NCI-H1105 (cell line): ENCODE data around the gene HSPH1.
"Not testable (repeated sequence)": the region's sequence is repeated elsewhere in the genome, so short reads cannot be mapped to it uniquely, and the experiment has no call there.

Source experiments
- DNase-seq: peaks from one replicate; lab custom pipeline; 2025; lab: John Stamatoyannopoulos, UW

Gene HSPH1

GRCh38 chr13:31131470-31131961 is 30.2 kb downstream of the HSPH1 start:
- no peak for DNase-seq

DNA sequence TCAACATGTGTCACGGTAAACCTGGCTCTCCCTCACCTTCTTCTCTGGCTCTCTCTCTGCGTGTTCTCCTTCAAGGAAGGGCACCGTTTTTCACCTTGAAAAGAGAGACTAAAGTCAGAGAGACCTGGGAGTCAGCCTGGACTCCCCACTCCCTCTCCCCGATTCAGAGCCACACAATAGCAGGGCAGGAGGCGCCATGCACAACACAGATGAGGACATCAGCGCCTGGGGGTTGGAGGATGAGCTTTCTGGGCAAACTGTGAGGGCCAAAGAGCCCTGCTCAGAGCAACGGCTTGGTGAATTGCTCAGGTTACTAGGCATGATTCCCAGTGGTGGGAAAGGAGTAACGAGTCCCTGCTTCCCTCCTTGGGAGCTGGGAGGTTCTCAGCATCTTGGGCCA is 32.3 kb downstream of the HSPH1 start:
- DNase-seq: no peak

GRCh38 chr13:31124204-31124603 is 37.5 kb downstream of the HSPH1 start:
- no peak for DNase-seq

DNA sequence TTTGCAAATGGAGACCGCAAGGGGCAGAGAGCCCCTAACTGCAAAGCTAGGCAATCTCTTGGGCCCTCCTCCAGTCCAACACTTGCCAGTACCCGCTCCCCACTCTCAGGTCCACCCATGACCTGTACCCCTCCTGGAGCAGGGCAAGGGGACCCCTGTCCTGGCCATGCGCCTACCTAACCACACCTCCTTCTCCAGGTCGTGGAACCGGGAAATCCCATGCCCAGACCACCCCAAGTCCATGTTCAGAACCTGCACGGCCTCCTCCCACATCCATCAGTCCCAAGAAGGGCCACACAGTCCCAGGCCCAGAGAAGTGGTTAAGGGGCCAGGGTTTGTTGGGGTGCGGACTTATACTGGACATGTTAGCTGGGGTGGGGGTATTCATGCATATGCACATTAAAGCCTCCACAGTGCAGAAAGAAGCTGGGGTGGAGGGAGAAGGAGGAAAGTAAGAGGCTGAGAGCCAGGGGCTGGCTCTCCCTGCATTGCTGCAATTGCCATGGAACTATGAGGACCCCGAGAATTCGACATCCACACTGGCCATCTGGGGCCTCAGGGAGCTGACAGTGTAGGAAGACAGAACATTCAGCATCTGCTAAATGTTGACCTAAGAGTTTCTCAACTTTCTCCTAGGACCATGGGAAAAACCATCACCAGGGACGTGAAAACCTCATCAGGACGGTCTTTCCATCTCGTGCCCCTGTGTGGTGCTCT is 39.0 kb downstream of the HSPH1 start:
- DNase-seq: no peak

- DNase-seq: no peak
These were observed 39.6 kb downstream of the HSPH1 start for GRCh38 chr13:31122143-31122542.

DNA sequence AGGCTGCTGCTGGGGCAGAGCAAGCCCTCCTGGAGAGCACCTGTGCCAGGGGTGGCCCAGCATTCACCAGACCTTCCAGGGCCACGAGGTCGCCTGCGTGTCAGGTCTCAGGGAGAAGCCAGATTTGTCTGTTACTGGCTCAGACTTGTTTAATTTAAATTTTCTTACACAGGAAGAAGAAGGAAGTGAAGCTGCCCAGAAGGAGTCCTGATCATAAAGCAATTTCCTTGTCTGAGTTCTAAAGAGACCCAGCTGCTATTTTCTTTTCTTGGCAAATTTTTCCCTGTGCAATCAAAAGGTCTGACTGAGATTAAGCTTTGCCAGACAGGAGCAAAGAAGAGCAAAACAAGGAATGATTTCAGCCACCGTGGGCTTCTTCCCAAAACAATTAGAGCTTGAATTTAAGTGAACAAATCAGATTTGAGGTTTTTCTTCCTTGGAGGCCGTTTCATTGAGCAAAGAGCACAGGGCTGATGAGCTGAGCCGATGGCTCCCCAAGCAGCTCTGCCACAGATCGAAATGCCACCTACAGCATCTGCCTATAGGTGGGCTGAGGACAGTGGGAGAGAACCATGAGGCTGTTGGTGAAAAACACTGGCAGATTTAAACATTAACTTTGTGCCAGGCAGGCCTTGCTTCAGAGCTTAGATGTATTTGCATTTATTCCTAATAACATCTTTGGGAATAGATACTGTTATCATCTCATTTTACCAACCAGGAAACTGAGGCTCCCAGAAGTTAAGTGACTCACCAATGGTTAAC is 40.1 kb downstream of the HSPH1 start:
- no peak for DNase-seq

DNA sequence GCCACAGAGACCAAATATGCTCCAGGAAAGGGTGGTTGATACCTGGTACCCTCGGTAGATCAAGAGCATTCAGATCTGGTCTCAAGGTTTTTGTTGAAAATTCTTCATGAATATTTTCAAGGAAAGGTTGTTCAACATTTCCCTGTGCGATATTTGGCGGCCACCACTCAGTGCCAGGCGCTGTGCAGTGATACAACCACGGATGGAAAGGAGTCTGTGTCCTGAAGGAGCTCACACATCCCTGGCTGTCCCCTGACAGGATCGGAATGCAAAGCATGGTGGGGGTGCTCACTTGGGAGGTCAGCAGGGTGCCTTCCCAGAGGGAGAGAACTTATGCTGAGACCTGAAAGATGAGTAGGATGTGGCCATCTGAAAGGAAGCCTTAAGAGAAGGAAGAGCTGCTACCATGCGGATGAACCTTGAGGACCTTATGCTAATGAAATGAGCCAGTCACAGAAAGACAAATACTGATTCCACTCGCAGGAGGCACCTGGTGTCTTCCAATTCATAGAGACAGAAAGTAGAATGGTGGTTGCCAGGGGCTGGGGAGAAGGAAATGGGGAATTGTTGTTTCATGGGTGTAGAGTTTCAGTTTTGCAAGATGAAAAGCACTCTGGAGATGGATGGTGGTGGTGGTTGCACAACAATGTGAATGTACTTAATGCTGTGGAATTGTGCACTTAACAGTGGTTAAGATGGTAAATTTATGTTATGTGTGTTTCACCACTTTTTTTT is 41.6 kb downstream of the HSPH1 start:
- DNase-seq: no peak

DNA sequence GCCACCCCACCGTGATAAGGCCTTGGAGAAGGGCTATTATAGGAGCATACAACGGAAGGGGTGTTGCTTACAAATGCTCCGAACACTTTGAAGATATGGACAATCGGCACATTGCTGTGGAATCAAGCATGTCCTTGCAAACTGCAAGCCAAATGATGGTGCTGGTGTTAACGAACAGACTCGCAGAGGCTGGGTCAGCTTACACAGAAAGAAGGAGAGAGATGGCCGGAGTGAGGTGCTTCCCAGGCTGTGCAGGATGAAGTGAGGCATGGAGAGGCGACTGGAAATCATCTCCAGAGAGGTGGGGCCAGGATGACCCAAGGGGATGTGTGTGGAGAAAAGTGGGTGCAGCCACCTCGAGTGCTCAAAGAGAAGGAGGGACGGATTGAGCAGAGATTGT is 42.2 kb downstream of the HSPH1 start:
- DNase-seq: no peak

DNA sequence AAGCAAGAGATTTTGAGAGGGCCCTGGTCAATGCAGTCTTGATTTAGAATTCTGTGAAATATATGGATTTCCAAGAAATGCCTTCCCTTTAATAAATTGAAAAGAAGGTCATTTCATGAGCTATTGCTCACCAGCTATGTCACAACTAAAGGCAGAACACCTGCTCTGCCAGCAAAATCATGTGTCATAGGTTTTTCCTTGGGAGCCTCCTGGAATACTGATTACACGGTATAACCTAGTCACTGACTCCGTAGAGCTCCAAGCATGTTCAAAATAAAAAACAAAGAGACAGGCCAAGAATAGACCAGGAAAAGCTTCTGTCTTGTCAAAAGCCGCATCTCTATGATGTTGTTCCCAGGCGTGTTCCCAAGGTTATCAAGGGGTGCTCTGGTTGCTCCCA is 45.5 kb downstream of the HSPH1 start:
- DNase-seq: no peak

- no peak for DNase-seq
These were observed 46.1 kb downstream of the HSPH1 start for GRCh38 chr13:31115616-31116015.

DNA sequence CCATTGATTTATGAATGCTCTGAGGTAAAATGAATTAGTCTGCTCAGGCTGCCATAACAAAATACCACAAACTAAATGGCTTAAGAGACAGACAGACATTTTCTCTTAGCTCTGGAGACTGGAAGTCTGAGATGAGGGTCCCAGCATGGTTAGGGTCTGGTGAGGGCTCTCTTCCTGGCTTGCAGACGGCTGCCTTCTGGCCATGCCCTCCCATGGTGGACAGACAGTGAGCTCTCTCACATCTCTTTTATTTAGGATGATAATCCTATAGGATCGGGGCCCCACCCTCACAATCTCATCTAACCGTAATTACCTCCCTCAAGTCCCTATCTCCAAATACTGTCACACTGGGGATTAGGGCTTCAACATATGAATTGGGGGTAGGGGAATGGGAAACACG is 47.1 kb downstream of the HSPH1 start:
- DNase-seq: no peak

- DNase-seq: no peak
These were observed 50.6 kb downstream of the HSPH1 start for GRCh38 chr13:31111136-31111535.

- DNase-seq: no peak
These were observed 51.1 kb downstream of the HSPH1 start for GRCh38 chr13:31110617-31111016.

DNA sequence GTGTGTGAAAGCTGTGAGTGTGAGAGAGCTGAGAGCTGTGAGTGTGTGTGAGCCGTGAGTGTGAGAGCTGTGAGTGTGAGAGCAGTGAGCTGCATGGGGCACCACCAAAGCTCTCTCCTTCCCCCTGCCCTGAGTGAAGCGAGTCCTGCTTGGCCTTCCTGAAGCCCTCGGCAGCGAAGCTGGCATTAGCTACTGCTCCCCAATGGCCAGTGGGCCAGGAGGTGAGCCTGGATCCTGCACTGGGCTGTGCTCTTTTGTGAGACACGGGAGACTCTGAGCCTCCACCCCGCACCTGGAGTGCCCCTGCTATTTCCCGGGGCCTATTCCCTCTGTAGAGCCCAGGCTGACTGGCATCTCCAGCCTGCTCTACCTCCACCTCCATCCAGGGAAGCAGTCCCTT is 51.5 kb downstream of the HSPH1 start:
- no peak for DNase-seq

DNA sequence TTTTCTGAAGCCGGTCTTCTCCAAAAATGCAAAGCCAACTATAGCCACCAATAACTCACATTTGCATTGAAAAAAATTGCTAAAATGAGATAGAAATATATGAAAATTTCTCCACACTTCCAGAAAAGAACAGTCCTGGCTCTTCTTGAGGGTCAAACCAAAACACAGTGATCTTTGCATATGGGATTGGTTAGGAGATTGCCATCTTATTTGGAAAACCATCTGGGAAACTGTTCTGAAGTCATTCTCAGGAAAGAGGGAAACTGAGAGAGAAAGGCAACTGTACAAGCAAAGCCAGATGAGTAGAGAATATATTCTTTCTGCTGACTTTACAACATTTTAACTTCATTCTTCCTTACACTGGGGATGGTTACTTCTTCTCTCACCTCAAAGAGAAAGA is 54.6 kb downstream of the HSPH1 start:
- DNase-seq: no peak

- DNase-seq: no peak
These were observed 55.8 kb downstream of the HSPH1 start for GRCh38 chr13:31105856-31106255.

- DNase-seq: no peak
These were observed 56.5 kb downstream of the HSPH1 start for GRCh38 chr13:31105020-31105795.

GRCh38 chr13:31102905-31103304 is 58.8 kb downstream of the HSPH1 start:
- no peak for DNase-seq

DNA sequence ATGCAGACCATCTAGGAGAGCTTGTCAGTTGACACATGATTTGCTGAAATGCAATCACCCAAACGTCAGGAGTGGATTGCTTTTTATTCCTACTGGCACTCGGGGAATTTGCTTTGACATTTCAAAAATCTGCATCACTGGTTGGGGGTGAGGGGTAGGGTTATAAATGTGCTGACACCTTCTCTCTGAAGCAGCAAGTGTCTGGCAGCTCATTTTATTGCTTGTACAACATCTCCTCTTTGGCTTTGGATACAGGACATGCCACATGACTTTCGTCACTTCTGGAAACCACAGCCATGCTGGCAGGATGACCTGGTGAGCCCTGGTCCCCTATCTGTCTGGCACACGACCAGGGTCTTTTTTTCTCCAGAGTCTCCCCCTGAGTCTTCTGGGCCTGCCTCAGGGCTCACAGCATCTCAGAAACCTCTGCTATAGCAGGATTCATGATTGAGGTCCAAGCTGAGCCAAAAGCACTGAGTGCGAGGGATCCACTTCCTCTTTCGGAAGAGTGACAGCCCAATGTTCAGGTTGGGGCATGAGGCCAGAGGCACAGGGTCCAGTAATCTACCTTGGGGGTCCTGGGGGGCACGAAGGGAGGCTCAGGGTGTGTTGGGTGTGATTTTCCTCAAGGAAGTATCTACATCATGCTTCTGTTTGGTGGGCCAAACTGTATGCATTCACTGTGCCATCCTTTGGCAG is 60.1 kb downstream of the HSPH1 start:
- no peak for DNase-seq

DNA sequence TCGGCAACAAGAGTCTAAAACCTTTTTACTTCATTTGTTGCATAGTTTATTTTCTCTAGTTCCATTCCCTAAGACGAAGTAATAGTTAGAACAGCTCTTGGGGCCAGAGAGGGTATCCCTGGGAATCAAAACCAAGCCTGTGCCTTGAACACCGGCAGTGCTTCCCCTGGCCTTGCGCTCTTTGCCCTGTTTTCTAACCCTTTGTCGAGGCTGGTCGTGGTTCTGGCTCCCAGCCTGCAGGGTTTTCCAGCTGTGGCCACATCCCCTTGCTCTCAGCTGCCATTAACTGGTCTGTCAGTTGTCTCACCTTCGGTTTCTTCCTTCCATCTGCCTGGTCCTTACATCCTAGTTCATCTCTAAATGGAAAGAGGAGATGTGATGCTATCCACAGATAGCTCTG is 61.0 kb downstream of the HSPH1 start:
- no peak for DNase-seq

- not testable (repeated sequence) for DNase-seq
These were observed 63.7 kb downstream of the HSPH1 start for GRCh38 chr13:31097911-31098434.
